GM06990 (cell line): Measurements from ENCODE around the gene IFT52.
"Not testable (repeated sequence)": the region's sequence is repeated elsewhere in the genome, so short reads cannot be mapped to it uniquely, and the experiment has no call there.

ENCODE experiments used
- DNase-seq: peaks from one replicate; pipeline ENCODE4 v3.0.0-alpha.2; 2011; ENCODE audit not compliant: insufficient read length; ENCODE audit errors: extremely low read depth
- H3K27me3 ChIP-seq: replicated peaks from 2 replicates; pipeline ENCODE4 v1.6.0; 2011; ENCODE audit warnings: low read length; ENCODE audit not compliant: control insufficient read depth, insufficient read depth
- H3K36me3 ChIP-seq: 2 replicates; pipeline ENCODE4 v1.5.1; 2011; ENCODE audit warnings: low read length; ENCODE audit not compliant: control insufficient read depth, insufficient read depth
- H3K4me3 ChIP-seq: replicated peaks from 2 replicates; pipeline ENCODE4 v1.5.1; 2011; ENCODE audit warnings: low read depth, mild to moderate bottlenecking, control low read depth, low read length
- TF ChIP-seq, protein P1 (sequence below): IDR thresholded peaks from 2 replicates; pipeline ENCODE4 v1.5.1; 2011; ENCODE audit warnings: low read length, control low read depth, mild to moderate bottlenecking, inconsistent platforms; ENCODE audit not compliant: insufficient read depth, poor library complexity, severe bottlenecking

IFT52 gene

GRCh38 chr20:43642548-43642947 is 51.8 kb downstream of the IFT52 start:
- no peak for DNase-seq
- Histone ChIP-seq H3K27me3 (no peaks in the 10 kb centered on the region), H3K36me3 (peaks cover 3% of the 10 kb centered on the region), H3K4me3 (no peak overlapping the region)
- TF ChIP-seq, protein P1, sequence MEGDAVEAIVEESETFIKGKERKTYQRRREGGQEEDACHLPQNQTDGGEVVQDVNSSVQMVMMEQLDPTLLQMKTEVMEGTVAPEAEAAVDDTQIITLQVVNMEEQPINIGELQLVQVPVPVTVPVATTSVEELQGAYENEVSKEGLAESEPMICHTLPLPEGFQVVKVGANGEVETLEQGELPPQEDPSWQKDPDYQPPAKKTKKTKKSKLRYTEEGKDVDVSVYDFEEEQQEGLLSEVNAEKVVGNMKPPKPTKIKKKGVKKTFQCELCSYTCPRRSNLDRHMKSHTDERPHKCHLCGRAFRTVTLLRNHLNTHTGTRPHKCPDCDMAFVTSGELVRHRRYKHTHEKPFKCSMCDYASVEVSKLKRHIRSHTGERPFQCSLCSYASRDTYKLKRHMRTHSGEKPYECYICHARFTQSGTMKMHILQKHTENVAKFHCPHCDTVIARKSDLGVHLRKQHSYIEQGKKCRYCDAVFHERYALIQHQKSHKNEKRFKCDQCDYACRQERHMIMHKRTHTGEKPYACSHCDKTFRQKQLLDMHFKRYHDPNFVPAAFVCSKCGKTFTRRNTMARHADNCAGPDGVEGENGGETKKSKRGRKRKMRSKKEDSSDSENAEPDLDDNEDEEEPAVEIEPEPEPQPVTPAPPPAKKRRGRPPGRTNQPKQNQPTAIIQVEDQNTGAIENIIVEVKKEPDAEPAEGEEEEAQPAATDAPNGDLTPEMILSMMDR, result no peak

- H3K27me3 ChIP-seq, result no peaks in the 10 kb centered on the region
- no peak overlapping the region for H3K4me3 ChIP-seq
- no peak for DNase-seq
- no peaks in the 10 kb centered on the region for H3K36me3 ChIP-seq
- TF ChIP-seq, protein P1, result no peak
These were observed 60.3 kb downstream of the IFT52 start for GRCh38 chr20:43650997-43651525.

- H3K4me3 ChIP-seq, H3K36me3 ChIP-seq, H3K27me3 ChIP-seq, DNase-seq: not testable (repeated sequence)
These were observed 61.0 kb downstream of the IFT52 start for GRCh38 chr20:43651650-43652184.

GRCh38 chr20:43653966-43654365 is 63.2 kb downstream of the IFT52 start:
- TF ChIP-seq, protein P1, result no peak
- Histone ChIP-seq H3K27me3 (no peaks in the 10 kb centered on the region), H3K36me3 (no peaks in the 10 kb centered on the region), H3K4me3 (no peak overlapping the region)
- no peak for DNase-seq

- DNase-seq, H3K4me3 ChIP-seq, H3K36me3 ChIP-seq, H3K27me3 ChIP-seq: not testable (repeated sequence)
These were observed 64.4 kb downstream of the IFT52 start for GRCh38 chr20:43655176-43655575.

DNA sequence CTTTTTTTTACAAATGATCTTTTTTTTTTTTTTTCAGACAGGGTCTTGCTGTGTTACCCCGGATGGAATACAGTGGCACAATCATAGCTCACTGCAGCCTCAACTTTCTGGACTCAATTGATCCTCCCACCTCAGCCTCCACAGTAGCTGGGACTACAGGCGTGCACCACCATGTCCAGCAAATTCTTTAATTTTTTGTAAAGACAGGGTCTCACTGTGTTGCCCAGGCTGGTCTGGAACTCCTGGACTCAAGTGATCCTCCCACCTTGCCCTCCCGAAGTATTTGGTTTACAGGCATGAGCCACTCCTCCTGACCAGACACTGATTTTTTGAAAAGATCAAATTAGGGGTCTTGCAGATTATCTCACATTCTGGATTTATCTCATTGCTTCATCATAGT is 65.2 kb downstream of the IFT52 start:
- H3K36me3 ChIP-seq, result no peaks in the 10 kb centered on the region
- no peaks in the 10 kb centered on the region for H3K27me3 ChIP-seq
- DNase-seq, result no peak
- no peak overlapping the region; the same call in 1 of the 2 replicates for H3K4me3 ChIP-seq
- TF ChIP-seq, protein P1, result no peak
